ENCODE measurements around the gene PHF19. TPM values are rescaled to one million over a fixed set of nuclear protein-coding genes. Genes with fewer than 3 reads are reported as not detected.

PHF19 gene
- total and polyA plus RNA-seq, 2 of the 8 experiments (the other 6 are each of a cell fraction or from before 2014, with no cell fraction given): 28.2 to 31.8 TPM

DNA sequence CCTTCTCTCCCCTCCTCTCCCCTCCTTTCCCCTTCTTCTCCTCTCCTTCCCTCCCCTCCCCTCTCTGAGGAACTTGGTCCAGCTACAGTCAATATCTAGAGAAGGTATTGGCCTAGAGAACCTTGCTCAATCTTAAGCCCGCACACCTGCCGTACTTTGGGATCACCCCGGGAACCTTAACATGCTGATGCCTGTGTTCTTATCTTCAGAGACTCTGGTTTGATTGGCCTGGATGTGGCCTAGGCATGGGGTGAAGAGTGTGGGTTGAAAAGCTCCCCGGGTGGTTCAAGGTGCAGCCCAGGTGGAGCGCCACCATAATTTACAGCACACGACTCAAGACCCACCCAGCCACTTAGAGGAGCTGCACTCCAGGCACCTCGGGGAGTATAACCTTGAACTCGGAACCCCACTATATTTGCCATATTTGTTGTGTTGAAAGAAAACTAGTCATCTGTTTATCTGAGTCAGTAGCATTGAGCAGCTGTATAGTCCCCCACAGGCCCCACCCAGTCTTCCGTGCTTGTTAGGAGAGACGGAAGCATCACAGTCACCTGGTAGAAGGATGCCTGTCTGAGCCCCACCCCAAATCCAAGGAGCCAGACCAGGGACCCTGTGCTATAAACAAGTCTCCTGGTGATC lies 14.4 kb upstream of the PHF19 start (continued):
- TF ChIP-seq PHF8 (conservative IDR thresholded peaks at IDR 0.05; ENCODE audit: low read depth, low read length): no peak
- TF ChIP-seq FOSL1 (IDR thresholded peaks at IDR 0.05; ENCODE audit: insufficient read depth, low read depth, low read length): no peak
- no peak for TF ChIP-seq NANOG (IDR thresholded peaks at IDR 0.05; ENCODE audit: insufficient read depth, low read depth, low read length, poor library complexity, severe bottlenecking)
- TF ChIP-seq, protein P1, sequence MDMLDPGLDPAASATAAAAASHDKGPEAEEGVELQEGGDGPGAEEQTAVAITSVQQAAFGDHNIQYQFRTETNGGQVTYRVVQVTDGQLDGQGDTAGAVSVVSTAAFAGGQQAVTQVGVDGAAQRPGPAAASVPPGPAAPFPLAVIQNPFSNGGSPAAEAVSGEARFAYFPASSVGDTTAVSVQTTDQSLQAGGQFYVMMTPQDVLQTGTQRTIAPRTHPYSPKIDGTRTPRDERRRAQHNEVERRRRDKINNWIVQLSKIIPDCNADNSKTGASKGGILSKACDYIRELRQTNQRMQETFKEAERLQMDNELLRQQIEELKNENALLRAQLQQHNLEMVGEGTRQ (IDR thresholded peaks at IDR 0.05; ENCODE audit: low read length): no peak
